ENCODE measurements around the gene RPS6KC1. TPM values are rescaled to one million over a fixed set of nuclear protein-coding genes. Genes with fewer than 3 reads are reported as not detected.

RPS6KC1 gene
- total and polyA plus RNA-seq, 2 of the 4 experiments (the other 2 are of a cell fraction), result 7.9 to 23.7 TPM

DNA sequence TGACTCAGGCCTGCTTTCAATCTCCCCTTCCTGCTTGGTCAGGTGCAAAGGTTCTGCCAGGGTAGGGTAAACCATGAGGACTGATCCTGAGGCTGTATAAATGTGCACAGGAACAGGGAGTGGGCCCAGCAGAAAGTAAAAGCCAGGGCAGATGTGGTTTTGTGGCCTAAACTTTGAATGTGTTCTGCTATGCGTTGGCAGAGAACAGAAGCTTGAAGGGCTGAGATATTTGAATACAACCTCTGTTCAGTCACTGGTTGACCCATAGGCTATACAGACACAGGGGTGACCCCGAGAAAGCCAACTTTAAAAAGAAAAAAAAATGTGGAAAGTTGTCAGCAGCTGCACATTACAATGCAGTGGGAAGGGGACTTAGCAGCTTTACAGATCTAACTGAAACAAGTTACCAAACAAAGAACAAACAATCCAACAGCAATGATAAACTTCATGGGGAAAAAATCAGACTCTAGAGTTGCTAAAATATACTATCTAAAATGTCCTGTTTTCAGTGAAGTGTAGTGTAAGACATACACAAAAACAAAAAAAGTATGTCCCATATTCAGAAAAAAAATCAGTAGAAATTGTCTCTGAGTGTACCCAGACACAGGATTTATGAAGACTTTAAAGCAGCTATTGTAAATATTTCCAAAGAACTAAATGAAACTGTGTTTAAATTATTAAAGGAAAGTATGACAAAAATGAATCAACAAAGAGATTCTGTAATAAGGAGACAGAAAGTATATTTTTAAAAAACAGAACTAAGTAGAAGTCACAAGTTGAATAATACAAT lies 216.1 kb downstream of the RPS6KC1 start:
- Histone ChIP-seq H3K23ac (ENCODE audit: low read depth, low read length) (no peak overlapping the region), H2BK15ac (ENCODE audit: low read depth, low read length) (no peak overlapping the region), H3K4me2 (ENCODE audit: low read depth, low read length) (no peak overlapping the region), H3K79me1 (ENCODE audit: low read depth in 1 of 2, low read length in 2 of 2) (no peaks in the 10 kb centered on the region), H3K27ac (ENCODE audit: insufficient read depth, low read length) (peak overlapping the region; percentile 1; the same call in 1 of the 2 replicates), H2BK120ac (ENCODE audit: low read depth, low read length) (no peak overlapping the region), H2BK20ac (ENCODE audit: low read depth, low read length) (no peak overlapping the region), H3K14ac (replicated peaks; ENCODE audit: low read depth, low read length) (no peak overlapping the region), H2BK5ac (ENCODE audit: low read depth, low read length, poor library complexity, severe bottlenecking) (peak overlapping the region; percentile 28), H2AK9ac (replicated peaks; ENCODE audit: low read depth, low read length, poor library complexity) (no peak overlapping the region), H4K5ac (ENCODE audit: low read depth, low read length) (0 out of 2 replicates have a peak overlapping the region, but pooled peaks have one; percentile 2), H3K18ac (ENCODE audit: low read depth, low read length) (peak overlapping the region; percentile 9), H3K4ac (ENCODE audit: low read depth, low read length) (no peak overlapping the region), H3K27me3 (ENCODE audit: control insufficient read depth, insufficient read depth, low read length) (no peaks in the 10 kb centered on the region), H3K36me3 (ENCODE audit: control insufficient read depth, insufficient read depth, low read length) (no peaks in the 10 kb centered on the region), H2AFZ (replicated peaks; ENCODE audit: low read length, poor library complexity) (no peak overlapping the region), H3K4me3 (ENCODE audit: insufficient read depth, low read depth, low read length) (no peak overlapping the region), H3K56ac (ENCODE audit: extremely low read depth, insufficient read depth, low read length) (no peak overlapping the region), H3K9ac (ENCODE audit: low read depth, low read length) (no peak overlapping the region), H2AK5ac (ENCODE audit: low read depth, low read length) (no peak overlapping the region), H4K20me1 (ENCODE audit: insufficient read depth, low read length) (no peaks in the 10 kb centered on the region), H3K4me1 (ENCODE audit: control insufficient read depth, insufficient read depth, low read length) (peaks cover 4% of the 10 kb centered on the region), H3K9me3 (ENCODE audit: control insufficient read depth, insufficient read depth, low read length) (no peaks in the 10 kb centered on the region), H3K9me1 (ENCODE audit: insufficient read depth, low read length) (no peaks in the 10 kb centered on the region), H4K8ac (ENCODE audit: low read depth in 2 of 2, low read length in 2 of 2) (no peak overlapping the region), H4K91ac (ENCODE audit: insufficient read depth, low read depth, low read length) (no peak overlapping the region)
- TF ChIP-seq BHLHE40 (IDR thresholded peaks at IDR 0.05; ENCODE audit: low read depth, low read length) (no peak), RAD21 (IDR thresholded peaks at IDR 0.05; ENCODE audit: low read length) (no peak), RFX5 (IDR thresholded peaks at IDR 0.05; ENCODE audit: low read depth, low read length) (no peak), CHD1 (IDR thresholded peaks at IDR 0.05; ENCODE audit: low read depth, low read length) (no peak), MAZ (IDR thresholded peaks at IDR 0.05; ENCODE audit: borderline replicate concordance, low read depth, low read length) (no peak), RCOR1 (IDR thresholded peaks at IDR 0.05; ENCODE audit: insufficient replicate concordance, low read length) (no peak)
- TF ChIP-seq, protein P1, sequence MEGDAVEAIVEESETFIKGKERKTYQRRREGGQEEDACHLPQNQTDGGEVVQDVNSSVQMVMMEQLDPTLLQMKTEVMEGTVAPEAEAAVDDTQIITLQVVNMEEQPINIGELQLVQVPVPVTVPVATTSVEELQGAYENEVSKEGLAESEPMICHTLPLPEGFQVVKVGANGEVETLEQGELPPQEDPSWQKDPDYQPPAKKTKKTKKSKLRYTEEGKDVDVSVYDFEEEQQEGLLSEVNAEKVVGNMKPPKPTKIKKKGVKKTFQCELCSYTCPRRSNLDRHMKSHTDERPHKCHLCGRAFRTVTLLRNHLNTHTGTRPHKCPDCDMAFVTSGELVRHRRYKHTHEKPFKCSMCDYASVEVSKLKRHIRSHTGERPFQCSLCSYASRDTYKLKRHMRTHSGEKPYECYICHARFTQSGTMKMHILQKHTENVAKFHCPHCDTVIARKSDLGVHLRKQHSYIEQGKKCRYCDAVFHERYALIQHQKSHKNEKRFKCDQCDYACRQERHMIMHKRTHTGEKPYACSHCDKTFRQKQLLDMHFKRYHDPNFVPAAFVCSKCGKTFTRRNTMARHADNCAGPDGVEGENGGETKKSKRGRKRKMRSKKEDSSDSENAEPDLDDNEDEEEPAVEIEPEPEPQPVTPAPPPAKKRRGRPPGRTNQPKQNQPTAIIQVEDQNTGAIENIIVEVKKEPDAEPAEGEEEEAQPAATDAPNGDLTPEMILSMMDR (conservative IDR thresholded peaks at IDR 0.05; ENCODE audit: low read depth, low read length), result no peak
- CTCF ChIA-PET, result interaction anchor here (0.6 kb wide), 1 partner anchor 19 kb away, joined by 3 read pairs; no protein-coding TSS in a partner anchor
- DNase-seq (peak; percentile 2), ATAC-seq (ENCODE audit: low read depth) (peak; percentile 61)
- dilution Hi-C loops (cut with HindIII; ENCODE audit: low sequenced_read_pairs, unreplicated experiment), result no loop called here
- POLR2A ChIA-PET (ENCODE audit: unreplicated experiment), result no interaction called here
- in situ Hi-C loops (cut with MboI; ENCODE audit: low sequenced_read_pairs), result no loop called here
- no CpG with 5 or more reads among the region's 2 CpGs for WGBS, 2 experiments (ENCODE audit: extremely low coverage in 2 of 2, insufficient read length in 1 of 2)
- intact Hi-C loops (cut with micrococcal nuclease), result no loop called here
- no TSS peak for BruUV-seq (replicated peaks)
